ENCODE results near the gene ARHGAP44. TPM values are rescaled to one million over a fixed set of nuclear protein-coding genes. Genes with fewer than 3 reads are reported as not detected.

Gene ARHGAP44
- total and polyA plus RNA-seq, 2 experiments from 2014 or later: 5.8 to 16.4 TPM

DNA sequence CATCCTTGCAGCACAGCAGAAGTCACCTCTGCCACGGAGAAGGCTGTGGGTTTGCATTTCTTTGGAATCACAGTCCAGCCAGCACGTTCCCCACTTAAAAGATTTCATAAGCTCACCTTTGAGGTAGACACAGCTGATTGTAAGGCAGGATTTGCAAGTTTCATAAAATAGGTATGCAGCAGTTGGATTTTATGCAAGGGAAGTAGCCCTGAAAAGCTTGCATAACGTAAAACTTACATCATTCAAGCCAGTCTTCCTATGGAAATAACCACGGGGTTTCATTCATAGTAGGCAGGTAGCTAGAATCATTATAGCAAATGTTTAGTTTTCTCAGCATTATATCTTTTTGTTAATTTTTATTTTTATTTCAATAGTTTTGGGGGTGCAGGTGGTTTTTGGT is 49.8 kb upstream of the ARHGAP44 start (continued):
- TF ChIP-seq, protein P1, sequence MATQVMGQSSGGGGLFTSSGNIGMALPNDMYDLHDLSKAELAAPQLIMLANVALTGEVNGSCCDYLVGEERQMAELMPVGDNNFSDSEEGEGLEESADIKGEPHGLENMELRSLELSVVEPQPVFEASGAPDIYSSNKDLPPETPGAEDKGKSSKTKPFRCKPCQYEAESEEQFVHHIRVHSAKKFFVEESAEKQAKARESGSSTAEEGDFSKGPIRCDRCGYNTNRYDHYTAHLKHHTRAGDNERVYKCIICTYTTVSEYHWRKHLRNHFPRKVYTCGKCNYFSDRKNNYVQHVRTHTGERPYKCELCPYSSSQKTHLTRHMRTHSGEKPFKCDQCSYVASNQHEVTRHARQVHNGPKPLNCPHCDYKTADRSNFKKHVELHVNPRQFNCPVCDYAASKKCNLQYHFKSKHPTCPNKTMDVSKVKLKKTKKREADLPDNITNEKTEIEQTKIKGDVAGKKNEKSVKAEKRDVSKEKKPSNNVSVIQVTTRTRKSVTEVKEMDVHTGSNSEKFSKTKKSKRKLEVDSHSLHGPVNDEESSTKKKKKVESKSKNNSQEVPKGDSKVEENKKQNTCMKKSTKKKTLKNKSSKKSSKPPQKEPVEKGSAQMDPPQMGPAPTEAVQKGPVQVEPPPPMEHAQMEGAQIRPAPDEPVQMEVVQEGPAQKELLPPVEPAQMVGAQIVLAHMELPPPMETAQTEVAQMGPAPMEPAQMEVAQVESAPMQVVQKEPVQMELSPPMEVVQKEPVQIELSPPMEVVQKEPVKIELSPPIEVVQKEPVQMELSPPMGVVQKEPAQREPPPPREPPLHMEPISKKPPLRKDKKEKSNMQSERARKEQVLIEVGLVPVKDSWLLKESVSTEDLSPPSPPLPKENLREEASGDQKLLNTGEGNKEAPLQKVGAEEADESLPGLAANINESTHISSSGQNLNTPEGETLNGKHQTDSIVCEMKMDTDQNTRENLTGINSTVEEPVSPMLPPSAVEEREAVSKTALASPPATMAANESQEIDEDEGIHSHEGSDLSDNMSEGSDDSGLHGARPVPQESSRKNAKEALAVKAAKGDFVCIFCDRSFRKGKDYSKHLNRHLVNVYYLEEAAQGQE (IDR thresholded peaks at IDR 0.05; ENCODE audit: unreplicated experiment): no peak
- TF ChIP-seq EZH2 (IDR thresholded peaks at IDR 0.05; ENCODE audit: low read depth, unreplicated experiment): no peak
- TF ChIP-seq STAT1 (IDR thresholded peaks at IDR 0.05; ENCODE audit: unreplicated experiment): no peak
- TF ChIP-seq, protein P2, sequence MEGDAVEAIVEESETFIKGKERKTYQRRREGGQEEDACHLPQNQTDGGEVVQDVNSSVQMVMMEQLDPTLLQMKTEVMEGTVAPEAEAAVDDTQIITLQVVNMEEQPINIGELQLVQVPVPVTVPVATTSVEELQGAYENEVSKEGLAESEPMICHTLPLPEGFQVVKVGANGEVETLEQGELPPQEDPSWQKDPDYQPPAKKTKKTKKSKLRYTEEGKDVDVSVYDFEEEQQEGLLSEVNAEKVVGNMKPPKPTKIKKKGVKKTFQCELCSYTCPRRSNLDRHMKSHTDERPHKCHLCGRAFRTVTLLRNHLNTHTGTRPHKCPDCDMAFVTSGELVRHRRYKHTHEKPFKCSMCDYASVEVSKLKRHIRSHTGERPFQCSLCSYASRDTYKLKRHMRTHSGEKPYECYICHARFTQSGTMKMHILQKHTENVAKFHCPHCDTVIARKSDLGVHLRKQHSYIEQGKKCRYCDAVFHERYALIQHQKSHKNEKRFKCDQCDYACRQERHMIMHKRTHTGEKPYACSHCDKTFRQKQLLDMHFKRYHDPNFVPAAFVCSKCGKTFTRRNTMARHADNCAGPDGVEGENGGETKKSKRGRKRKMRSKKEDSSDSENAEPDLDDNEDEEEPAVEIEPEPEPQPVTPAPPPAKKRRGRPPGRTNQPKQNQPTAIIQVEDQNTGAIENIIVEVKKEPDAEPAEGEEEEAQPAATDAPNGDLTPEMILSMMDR (conservative IDR thresholded peaks at IDR 0.05; ENCODE audit: low read depth in 2 of 2): no peak
- no peak for TF ChIP-seq EZH2phosphoT487 (IDR thresholded peaks at IDR 0.05; ENCODE audit: unreplicated experiment)
- no peak for TF ChIP-seq JUNB (IDR thresholded peaks at IDR 0.05; ENCODE audit: unreplicated experiment)

DNA sequence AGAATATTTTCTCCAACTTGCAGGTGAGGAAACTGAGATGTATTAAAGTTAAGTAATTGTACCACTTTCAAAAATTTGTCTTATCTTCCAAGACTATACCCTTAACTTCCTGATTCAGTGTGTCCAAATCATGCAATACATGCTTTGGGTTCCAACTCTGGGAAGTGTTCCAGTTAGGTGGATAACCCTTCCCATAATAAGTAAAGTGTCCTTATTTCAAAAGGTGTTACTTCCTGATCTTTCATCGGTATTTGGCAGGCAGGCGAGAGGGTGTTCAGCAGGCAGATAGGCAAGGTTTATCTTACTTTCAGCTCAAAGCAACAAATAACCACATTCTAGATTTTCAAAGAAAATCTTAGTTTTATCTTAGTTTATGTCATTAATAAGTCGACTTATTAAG is 46.3 kb upstream of the ARHGAP44 start:
- Histone ChIP-seq H3K9me2 (ENCODE audit: insufficient read depth) (no peaks in the 10 kb centered on the region), H3K27ac (ENCODE audit: low read depth) (no peak overlapping the region), H3F3A (replicated peaks; ENCODE audit: low read depth) (no peaks in the 10 kb centered on the region), H3K4me2 (no peak overlapping the region), H3K4me1 (ENCODE audit: insufficient read depth) (no peaks in the 10 kb centered on the region), H4K20me1 (replicated peaks; ENCODE audit: insufficient read depth) (no peaks in the 10 kb centered on the region), H3K79me2 (replicated peaks; ENCODE audit: insufficient read depth) (no peaks in the 10 kb centered on the region), H3K36me3 (ENCODE audit: insufficient read depth) (no peaks in the 10 kb centered on the region), H2AFZ (no peak overlapping the region), H3K27me3 (ENCODE audit: insufficient read depth) (no peaks in the 10 kb centered on the region), H3K4me3 (no peak overlapping the region)
- Mint-ChIP-seq H3K36me3 (ENCODE audit: low read depth) (no peaks in the 10 kb centered on the region), H3K9me3 (no peaks in the 10 kb centered on the region), H3K27ac (no peak overlapping the region), H3K4me1 (peaks cover 14% of the 10 kb centered on the region), H3K4me3 (no peak overlapping the region), H3K27me3 (ENCODE audit: insufficient read depth, low read depth, poor library complexity) (peaks cover 7% of the 10 kb centered on the region)
- TF ChIP-seq ZNF114 (CRISPR knock-in tag; IDR thresholded peaks at IDR 0.05): no peak
- TF ChIP-seq NANOG (IDR thresholded peaks at IDR 0.05; ENCODE audit: borderline replicate concordance): no peak
- TF ChIP-seq, protein P3, sequence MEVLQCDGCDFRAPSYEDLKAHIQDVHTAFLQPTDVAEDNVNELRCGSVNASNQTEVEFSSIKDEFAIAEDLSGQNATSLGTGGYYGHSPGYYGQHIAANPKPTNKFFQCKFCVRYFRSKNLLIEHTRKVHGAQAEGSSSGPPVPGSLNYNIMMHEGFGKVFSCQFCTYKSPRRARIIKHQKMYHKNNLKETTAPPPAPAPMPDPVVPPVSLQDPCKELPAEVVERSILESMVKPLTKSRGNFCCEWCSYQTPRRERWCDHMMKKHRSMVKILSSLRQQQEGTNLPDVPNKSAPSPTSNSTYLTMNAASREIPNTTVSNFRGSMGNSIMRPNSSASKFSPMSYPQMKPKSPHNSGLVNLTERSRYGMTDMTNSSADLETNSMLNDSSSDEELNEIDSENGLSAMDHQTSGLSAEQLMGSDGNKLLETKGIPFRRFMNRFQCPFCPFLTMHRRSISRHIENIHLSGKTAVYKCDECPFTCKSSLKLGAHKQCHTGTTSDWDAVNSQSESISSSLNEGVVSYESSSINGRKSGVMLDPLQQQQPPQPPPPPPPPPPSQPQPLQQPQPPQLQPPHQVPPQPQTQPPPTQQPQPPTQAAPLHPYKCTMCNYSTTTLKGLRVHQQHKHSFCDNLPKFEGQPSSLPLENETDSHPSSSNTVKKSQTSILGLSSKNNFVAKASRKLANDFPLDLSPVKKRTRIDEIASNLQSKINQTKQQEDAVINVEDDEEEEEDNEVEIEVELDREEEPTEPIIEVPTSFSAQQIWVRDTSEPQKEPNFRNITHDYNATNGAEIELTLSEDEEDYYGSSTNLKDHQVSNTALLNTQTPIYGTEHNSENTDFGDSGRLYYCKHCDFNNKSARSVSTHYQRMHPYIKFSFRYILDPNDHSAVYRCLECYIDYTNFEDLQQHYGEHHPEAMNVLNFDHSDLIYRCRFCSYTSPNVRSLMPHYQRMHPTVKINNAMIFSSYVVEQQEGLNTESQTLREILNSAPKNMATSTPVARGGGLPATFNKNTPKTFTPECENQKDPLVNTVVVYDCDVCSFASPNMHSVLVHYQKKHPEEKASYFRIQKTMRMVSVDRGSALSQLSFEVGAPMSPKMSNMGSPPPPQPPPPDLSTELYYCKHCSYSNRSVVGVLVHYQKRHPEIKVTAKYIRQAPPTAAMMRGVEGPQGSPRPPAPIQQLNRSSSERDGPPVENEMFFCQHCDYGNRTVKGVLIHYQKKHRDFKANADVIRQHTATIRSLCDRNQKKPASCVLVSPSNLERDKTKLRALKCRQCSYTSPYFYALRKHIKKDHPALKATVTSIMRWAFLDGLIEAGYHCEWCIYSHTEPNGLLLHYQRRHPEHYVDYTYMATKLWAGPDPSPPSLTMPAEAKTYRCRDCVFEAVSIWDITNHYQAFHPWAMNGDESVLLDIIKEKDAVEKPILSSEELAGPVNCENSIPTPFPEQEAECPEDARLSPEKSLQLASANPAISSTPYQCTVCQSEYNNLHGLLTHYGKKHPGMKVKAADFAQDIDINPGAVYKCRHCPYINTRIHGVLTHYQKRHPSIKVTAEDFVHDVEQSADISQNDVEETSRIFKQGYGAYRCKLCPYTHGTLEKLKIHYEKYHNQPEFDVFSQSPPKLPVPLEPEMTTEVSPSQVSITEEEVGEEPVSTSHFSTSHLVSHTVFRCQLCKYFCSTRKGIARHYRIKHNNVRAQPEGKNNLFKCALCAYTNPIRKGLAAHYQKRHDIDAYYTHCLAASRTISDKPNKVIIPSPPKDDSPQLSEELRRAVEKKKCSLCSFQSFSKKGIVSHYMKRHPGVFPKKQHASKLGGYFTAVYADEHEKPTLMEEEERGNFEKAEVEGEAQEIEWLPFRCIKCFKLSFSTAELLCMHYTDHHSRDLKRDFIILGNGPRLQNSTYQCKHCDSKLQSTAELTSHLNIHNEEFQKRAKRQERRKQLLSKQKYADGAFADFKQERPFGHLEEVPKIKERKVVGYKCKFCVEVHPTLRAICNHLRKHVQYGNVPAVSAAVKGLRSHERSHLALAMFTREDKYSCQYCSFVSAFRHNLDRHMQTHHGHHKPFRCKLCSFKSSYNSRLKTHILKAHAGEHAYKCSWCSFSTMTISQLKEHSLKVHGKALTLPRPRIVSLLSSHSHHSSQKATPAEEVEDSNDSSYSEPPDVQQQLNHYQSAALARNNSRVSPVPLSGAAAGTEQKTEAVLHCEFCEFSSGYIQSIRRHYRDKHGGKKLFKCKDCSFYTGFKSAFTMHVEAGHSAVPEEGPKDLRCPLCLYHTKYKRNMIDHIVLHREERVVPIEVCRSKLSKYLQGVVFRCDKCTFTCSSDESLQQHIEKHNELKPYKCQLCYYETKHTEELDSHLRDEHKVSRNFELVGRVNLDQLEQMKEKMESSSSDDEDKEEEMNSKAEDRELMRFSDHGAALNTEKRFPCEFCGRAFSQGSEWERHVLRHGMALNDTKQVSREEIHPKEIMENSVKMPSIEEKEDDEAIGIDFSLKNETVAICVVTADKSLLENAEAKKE (CRISPR knock-in tag; IDR thresholded peaks at IDR 0.05): no peak
- no peak for TF ChIP-seq JUNB (IDR thresholded peaks at IDR 0.05; ENCODE audit: unreplicated experiment)
- DNase-seq (ENCODE audit: low spot score): no peak
- no peak for ATAC-seq

All from GM23338 (cell line).